Mesenteric fat pad (tissue), 1 donor: Measurements from ENCODE around the gene POU6F2. TPM values are rescaled to one million over a fixed set of nuclear protein-coding genes. Genes with fewer than 3 reads are reported as not detected.

ENCODE experiments used
- DNase-seq: peaks from one replicate; pipeline ENCODE4 v3.0.0-alpha.2; 2020; ENCODE audit warnings: low spot score
- total RNA-seq: library from RNA; stranded (reverse); fragmentation: NEBNext Ultra II Directional; extraction: Animal tissue kit (Norgen Biotek cat#: 25700); gene quantifications from one replicate; pipeline ENCODE4 v1.2.1, GENCODE V29; 2021
- donor health status: DM: yes; HTN: yes; CAD: no.

The POU6F2 gene
- total RNA-seq, 1 donor from 2014 or later = 0.39 TPM

DNA sequence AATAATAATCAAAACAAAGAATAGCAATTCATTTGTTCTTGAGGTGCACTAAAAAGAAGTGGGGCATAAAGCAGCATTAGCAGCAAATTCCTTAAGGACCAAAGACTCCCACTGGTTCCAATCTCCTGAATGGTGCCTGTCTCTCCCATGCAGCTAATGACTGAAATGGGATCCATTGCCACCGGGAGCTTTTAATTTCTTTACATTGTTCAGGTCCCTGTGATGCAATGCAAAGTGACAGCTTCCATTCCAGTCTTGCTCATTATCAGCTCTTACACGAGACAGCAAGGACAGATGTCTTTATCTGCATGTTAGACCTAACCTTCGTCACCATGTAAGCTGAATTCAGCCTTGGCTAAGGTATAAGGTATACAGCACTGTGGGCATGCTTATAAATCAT, 148.1 kb downstream of the POU6F2 start:
- no peak for DNase-seq

DNA sequence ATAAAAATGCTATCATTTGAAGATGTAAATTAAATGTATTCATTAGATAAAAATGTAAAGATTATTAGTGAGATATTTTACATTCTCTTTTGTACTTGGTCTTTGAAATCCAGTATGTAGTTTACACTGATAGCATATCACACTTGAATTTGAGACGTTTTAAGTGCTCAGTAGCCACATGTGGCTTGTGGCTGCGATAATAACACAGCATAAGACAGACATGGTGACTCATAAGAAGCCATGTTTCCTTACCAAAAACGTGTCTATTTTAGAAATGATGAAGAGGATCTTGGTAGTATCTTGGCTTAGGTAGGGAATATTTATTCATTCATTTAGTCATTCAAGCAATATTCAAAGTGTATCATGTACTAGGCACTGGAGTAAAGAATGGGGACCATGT, 149.3 kb downstream of the POU6F2 start:
- no peak for DNase-seq

DNA sequence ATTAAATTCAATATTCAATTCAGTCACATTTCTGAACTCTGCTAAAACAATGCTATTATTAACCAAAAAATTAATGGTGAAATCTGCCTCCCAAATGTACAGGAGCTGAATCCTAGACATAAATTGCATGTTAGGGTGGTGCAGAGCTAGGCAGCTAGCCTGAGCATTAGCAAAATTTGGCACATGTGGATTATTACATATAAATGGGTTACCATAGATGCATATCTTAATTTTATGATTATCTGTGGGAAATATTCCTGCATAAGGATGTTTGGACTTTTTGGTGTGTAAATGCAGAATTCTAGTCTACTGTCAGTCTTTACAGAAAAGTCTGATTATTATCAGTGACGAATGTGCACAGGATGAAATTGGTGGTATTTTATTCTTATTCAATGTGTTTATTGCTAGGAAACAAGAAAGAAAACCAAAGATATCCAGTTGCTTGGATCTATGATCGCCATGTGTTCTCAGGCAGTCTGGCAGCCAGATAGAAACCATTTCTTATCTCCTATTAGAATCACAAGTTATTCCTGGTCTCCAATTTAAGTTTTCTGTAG, 150.7 kb downstream of the POU6F2 start:
- no peak for DNase-seq

DNA sequence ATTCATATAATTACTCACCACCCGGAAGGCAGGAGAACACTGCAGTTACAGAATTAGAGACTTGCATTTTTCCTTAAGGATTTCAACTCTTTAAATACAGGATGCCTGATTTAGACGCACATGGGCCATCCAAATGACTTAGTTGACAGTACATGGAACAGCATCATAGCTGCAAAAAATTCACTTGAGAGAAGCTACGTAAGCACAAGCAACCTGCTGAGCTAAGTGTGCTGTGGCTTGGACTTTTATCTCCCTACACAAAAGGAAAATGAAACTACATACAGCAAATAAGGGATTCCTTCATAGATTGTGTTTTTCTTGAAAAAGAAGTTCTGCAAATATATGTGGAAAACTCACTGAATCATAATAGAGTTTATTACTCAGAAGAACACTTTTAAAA, 152.6 kb downstream of the POU6F2 start:
- DNase-seq = no peak

DNA sequence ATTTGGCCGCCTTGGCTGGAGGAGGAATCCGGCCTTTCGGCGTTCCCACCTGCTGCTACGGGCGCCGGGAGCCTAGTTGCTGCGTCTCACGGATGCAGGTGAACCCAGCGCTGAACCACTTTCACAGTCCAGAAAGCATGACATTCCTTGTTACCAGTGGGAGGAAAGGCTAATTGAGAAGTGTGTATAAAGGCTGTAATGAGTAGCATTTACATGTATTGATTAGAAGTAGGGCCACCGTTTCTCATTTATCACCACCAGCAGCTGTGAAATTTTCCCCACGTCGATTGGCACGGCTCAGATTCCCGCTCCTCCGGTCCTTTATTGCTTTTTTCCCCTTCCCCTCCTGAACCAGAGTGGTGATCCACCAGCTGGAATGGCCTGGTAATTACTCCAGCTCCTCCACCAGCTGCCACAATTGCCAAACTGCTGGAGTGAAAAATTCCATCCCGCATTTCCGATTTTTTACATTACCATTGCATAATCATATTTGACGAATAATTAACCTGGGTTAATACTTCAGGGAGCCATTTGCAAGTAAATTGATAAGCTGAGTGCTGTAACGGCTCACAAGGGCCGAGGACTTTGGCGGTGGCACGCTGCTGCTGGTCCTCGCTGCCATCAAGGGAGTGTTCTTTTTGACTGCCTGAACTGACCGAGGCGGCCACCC, 153.3 kb downstream of the POU6F2 start:
- DNase-seq = no peak

DNA sequence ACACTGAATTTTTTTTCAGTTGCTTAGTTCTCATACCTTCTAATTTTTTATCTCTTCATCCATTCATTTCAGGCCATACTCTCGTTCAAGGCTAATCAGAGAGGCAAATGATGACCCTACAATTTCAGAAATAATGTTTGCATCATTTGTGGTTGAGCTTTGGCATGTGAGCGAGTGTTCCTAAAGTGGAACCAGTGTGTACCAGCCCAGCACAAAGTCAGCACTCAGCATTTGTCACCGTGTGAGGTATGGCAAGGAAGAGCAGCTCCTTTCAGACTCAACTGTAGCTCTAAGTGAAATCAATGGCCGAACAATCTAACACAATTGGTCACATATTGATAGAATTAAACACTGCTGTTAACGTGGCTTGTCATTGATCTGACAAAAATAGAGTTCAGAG, 154.6 kb downstream of the POU6F2 start:
- no peak for DNase-seq

DNA sequence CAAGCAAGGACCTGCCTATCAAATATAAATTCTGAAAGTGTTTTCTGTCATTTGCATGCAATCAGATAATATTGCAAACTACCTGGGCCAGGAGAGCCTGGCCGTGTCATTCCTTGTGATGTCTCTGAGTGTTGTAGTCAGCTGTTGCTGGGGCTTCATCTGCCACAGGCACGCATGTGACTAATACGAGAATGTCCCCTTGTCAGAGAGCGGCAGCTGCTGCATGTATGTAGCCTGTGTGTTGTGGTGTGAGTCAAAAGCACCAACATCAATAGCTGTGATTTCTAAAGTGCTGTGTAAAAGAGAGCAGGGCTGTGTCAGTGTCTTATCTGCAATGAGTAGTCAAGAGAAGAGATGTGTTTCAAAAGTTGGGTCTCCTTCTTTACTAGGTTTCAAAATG, 155.4 kb downstream of the POU6F2 start:
- DNase-seq = no peak

DNA sequence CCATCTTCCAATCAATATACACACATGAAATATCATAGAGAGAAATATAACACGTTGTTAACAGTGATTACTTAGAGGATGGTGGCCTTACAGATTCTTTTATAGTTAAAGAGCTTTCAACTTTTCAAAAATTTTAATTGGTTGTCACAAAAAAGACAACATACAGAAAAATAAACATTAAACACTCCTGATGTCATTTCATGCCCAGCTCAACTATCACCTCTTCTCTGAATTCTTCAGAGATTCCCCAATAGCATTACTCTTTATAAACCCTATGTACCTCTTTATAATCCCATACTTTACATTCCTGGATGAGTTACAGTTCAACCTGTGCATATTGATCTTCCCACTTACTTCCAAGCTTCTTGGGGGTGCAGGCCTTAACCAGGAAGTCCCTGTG, 159.8 kb downstream of the POU6F2 start:
- no peak for DNase-seq

DNA sequence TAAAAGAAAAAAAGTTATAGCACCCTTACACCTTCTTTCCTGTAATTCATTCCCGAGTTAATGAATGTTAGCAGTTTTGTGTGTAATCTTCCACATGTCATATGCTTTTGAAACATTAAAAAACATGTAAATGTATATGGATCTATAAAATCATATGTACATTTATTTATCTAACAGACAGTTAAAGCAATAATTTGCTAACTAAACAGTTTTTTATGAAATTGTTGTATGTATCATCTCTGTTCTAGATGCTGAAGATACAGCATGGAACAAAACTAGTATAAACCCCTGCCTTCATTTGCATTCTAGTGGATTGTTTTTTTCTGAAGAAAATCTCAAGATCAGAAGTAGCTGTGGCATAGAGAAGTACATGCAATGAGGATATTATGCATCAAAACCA, 165.0 kb downstream of the POU6F2 start:
- DNase-seq = no peak

DNA sequence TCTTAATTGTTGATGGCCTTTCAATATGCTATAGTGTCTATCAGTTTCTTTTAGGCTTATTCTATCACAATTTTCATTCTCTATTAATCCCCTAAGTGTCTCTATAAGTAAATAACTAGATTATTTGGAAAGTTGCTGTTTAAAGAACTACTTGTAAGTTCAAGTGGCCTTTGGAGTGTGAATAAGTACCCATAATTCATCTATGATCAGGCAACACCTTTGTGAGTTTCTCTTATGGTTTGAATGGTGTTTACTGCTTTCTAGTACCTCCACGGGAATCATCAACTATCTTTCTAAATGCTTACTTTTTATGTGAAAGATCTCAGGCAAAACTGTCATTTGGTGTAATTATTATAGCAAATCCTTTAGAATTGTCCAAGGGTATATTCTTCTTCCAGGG, 166.7 kb downstream of the POU6F2 start:
- no peak for DNase-seq

DNA sequence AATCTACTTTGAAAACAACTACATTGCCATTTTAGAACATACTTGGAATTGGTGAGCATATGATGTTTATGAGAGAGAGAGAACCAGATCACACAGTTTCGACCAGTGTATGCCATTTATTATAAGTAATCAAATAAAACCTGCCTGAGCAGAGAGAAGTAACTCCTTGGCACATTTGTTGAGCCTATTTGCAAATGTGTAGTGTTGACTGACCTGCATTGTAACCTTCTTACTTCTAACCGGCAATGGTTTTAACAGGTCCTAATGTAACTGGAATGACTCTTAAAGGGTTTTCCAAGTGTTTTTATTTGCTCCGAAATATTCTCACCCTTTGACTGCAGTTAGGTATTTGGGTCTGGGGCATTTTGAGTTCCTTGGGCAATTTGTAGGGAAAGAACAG, 167.6 kb downstream of the POU6F2 start:
- DNase-seq = no peak

DNA sequence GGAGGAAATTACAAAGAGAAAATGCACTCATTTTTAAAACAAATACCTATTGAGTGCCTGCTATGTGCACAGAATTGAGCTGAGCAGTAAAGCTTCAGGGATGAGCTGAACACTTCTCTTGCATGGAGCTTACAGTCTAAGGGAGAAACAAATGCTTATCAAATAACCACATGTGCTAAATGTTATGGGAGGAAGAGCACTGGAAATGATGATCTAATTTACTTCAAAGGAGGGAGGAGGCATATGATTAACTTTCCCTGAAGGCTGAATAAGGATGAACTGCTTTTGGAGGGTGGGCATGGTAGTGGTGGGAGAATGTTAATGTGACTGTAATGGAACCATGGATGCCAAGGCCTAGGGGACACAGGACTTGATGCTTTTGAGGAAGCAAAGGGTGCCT, 168.2 kb downstream of the POU6F2 start:
- DNase-seq = no peak

DNA sequence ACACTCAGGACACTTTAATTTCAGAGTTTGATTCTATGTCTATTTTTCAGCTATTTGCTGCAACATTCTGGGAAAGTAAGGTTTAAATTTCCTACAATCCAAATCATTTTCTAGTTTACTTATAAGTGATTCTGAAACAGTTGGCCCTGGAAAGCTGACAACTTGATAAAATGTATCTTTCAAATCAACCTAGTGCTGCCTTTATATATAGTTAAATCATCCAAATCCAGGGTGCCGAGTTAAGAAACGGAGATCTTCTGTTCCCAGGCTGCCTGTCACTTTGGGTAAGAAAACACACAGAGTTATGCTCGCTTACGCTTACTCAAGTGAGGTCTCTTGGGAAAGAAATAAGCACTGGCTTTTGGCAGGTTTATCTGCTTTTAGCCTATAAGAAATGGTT, 175.0 kb downstream of the POU6F2 start:
- DNase-seq = no peak

DNA sequence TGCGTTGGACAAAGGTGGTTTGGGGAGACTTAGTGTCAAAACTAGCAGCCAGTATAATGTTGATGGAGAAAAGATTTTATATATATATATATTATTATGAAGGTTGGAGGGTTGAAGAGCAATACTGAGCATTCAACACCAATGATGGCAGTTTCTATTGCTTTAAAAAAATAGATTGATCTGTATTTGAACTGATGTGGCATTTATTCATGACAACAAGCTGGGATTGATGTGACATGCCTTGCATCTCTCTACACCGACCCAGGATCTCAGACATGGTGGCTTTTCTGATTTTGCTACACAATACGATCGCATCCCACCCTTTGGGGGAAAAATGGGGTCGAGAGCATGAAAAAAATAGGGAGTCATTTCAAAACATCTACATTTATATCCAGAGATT, 175.4 kb downstream of the POU6F2 start:
- no peak for DNase-seq

DNA sequence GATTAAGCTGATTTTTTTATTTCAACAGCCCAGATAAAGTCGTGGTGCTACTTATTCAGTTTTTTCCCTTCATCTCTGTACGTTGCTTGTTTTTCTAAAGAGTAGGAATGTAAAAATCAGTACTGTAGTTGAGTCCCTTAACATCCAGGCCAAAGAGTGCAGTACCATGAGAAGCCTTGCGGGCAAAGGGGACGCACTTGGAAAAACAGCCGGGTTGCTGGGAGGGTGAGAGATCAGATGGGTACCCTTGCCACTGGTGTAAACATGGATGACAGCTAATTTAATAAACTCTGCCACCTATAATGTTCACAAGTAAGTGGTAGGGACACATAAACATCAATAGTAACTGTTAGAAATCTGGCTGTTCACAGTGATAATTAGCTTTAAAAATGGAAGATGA, 175.9 kb downstream of the POU6F2 start:
- DNase-seq = no peak

DNA sequence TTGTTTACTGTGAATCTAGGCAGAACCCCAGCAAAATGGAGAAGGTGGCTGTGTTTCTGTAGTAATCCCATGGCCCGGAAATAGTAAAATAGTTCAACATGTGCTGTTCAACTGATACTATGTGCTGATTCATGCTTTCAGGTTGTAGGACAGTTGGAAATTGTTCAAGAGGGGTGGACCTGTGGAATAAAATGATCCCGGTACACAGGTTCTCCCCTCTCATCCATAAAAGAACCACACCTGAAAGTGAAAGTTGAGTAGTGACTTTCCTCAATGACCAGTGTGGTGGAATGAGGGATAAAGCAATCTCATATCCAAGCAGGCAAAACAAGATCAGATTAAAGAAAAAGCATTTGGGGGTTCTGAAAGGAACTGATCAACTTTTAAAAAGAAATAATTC, 177.1 kb downstream of the POU6F2 start:
- DNase-seq = no peak

DNA sequence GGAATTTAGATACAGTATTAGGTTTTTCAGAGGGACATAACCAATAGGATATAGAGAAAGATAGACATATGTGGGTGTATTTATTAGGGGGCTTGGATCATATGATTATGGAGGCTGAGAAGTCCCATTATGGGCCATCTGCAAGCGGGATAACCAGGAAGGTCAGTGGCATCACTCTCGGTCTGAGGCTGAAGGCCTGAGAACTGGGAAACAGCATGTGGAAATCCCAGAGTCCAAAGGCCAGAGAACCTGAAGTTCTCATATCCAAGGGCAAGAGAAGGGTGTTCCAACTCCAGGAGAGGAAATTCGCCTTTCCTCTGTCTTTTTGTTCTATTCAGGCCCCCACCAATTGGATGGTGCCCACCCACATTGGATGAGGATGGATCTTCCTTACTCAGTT, 180.7 kb downstream of the POU6F2 start:
- DNase-seq = no peak

DNA sequence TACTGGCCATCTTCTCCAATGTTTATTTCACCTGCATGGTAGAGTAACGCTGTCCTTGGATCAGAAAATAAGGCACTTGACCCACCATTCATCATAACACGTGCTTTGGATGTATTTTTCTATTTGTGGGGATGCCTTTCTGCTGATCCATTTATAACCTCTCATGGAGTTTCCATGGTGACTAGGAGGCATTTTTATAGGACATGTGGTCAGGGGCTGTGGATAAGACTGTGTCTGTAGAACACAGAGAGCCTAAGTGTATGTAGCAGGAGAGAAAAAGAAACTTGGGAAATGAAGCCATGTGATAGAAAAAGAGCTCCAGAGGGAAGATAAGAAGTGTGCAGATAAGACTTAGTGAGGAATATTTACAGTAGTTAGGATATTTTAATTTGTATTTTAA, 184.2 kb downstream of the POU6F2 start:
- no peak for DNase-seq

DNA sequence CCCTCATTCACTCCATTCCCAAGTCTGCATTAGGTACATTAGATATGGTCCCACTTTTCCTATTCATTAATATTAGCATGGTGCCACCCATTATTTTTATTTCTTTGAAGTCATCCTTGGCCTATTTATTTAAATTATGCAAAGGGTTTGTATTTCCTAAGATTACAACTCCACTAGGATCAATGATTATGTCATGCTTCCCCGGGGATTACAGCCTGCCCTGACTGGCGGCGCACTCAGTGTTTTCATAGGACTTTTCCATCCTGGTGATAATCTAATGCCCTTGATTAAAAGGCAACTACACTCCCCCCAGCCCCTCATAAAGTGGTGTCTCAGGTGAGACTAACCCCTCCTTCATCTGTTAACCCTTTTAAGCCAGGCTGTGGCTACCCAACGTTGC, 187.2 kb downstream of the POU6F2 start:
- no peak for DNase-seq

DNA sequence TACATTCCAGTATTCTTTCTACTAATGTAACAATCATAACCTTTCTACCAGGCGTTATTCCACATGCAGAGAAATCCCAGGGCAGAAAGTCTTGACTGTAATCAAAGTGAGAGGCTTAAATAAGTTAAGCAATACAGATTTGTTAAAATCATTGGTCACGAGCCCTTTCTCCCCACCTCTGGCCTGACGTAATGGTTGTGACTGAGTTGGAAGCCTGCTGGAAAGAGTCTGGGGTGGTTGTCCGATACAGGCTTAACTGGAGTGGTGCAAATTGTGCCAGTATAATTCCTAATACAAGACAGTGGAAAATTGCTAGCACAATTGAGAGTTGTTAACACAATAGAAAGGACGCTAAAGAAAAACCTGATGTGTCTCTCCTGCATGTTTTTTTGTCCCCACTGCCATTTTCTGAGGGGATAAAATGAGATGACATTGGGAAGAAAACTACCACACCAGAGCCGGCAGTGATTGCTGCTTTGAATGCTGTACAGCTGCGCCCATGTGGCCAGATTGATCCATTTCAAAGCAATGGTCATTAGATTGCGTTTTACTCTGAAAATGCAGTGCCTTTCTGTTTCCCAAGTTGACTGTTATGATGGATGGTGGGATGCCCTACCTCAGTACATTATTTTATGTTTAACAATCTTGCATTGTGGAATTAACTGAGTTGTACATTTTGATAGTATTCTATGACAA, 190.8 kb downstream of the POU6F2 start:
- DNase-seq = no peak

DNA sequence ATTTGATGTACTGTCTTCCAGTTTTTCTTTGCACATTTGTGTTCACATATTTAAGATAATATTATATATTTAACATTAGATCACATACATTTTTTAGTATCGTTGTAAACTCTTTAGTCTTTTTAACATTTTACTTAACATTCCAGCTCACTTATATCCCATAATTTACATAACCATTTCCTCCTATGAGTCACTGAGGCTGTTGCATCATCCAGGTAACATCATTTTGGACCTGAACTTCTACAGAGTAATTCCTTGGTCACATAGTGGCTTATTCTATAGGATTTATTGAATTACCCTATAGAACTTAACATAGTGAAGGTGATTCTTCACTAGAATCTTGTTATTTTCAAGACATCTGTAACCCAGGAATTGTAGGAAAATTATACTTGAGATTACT, 194.4 kb downstream of the POU6F2 start:
- no peak for DNase-seq

DNA sequence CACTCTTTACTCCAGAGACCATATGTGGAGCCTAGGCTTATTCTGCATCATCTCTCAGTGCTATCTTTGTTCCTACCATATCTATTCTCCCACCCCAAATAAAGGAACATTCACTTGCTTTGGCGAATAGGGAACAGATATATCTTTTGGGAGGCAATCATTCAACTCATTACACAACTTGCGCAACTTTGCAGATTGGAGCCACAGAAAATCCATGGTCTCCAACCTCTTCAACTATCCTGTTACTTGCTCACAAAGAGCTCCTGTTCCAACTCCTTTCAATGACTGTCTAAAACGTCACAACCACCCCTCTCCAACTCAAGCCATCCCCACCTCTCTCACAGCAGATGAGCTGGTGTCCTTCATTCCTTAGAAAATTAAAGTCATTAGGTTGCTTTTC, 203.7 kb downstream of the POU6F2 start:
- no peak for DNase-seq

DNA sequence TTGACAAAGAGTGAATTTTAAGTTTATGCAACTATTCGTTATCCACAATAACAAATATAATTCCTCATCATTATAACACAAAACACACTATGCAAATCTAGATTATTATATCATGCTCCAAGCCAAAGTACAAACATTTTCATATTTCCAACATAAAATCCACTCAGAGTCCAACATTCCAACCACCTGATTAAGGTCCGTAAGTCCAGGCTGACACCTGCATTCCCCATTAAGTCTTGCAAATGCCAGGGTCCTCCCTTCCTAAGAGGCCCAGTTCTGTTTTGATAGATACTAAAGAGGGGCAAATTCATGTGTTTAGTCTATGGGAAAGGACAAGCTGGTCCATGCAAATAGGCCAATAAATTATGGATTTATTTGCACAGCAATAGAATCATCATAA, 206.1 kb downstream of the POU6F2 start:
- DNase-seq = no peak
